Epithelial cell of prostate (primary cell): ENCODE data around the gene LCP2.

ENCODE experiments used
- DNase-seq: peaks from one replicate; pipeline ENCODE4 v3.0.0-alpha.2; 2011; ENCODE audit warnings: low read depth, low spot score
- H3K27ac ChIP-seq: fragments of 450-650 bp; 2 replicates; pipeline ENCODE4 v1.5.1; 2017; ENCODE audit warnings: mild to moderate bottlenecking

Gene LCP2

GRCh38 chr5:170300361-170301013 is 2.9 kb upstream of the LCP2 start:
- no peak for DNase-seq
- no peak overlapping the region for H3K27ac ChIP-seq

DNA sequence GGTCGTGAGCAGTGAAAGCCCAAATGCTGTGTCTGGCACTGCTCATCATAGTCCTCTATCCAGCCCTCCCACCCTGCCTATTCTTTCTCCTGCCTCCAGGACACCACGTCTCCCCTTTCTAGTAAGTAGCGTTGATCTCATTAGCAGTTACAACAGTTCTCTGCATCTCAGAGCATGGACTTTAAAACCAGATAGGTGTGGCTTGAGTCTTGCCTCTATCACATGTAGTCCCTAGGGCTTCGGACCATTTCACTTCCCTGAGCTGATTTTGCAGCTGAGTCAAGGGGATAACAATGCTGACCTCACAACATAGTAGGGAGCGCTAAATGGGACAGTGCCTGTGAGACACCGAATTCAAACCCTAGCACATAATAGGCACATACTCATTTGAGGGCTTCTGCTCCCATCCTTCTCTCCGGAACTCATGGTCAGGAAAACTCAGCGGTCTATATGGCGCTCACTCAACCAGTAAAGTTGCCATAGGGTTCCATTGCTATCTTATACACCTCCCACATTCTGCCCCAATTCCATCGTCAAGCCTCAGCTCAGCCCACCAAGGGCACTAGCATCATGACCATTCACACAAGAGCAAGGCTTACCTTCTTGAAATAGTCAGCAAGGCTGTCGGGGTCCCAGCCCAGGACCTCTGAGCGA is 515 bp downstream of the LCP2 start:
- H3K27ac ChIP-seq = no peak overlapping the region
- no peak for DNase-seq

DNA sequence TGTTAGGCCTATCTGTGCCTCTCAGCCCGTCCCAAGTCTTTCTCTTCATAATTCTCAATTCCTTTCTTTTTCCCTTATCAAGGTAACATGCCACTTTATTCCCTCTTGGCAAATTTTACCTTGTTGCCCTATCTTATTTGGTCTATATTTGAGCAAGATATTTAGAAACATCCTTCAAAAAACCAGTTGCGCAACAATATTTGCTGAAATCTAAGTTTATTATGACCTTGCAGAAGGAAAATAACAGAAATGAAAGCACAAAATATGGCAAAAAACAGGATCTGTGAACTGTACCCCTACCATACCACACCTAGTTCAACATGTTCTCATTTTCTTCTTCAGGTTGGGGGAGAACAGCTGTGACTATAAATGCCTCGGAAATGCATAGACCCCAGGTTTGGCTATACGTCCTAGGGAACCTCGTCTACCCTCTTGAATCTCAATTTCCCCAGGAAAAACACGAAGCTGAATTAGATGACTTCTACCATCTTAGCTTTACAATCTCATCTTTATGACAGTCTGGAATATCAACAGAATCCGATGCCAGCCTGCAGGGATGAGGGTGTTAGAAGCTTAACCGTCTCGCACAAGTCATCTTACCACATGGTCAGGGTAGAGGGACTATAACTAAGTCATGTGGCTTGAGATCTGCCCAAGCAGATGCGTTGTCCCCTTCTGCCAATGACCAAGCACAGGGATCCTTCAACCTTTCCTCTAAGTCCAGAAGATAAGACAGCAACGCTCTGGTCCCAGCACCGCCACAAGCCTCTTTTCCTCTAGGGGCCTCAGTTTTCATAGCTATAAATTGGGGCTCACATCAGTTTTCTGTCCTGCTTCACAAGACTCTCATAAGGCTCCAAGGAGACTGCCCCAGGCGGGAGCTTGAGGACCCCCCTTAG is 1.3 kb downstream of the LCP2 start:
- DNase-seq = no peak
- no peak overlapping the region for H3K27ac ChIP-seq

DNA sequence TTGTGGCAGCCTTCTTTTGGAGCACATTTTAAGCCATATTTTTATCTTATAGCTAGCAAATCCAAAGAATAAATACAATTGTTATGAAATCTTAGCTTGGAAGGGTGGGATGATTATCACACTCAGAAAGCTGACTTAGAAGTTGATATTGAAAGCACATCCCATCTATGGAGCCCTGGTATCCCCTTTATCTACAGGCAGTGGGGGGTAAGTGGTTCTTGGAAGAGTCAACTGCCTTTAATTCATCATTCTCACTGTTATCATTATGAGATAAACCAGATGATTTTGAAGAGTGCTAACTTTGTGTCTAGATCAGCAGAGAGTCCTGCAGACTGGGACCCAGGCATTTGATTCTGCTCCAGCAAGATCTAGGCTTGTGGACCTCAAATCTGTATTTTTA is 3.0 kb downstream of the LCP2 start:
- H3K27ac ChIP-seq = no peak overlapping the region
- no peak for DNase-seq

DNA sequence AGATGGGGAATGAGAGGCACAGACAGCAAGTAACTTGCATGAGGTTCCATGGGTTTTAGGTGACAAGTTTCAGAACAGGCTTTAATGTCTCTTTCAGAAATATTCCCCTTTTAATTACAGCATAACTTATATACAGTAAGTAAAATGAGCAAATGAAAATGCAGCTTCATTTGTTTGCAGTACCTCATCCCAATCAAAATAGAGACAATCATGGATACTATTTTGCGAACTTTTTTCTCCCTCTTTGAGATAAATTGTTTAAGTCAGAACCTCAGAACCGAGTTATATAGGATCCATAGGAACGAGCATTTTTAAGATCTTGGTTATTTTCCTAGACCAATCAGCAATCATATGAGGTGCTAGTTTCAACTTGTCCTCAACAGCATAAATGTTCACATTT is 3.5 kb downstream of the LCP2 start:
- no peak for DNase-seq

DNA sequence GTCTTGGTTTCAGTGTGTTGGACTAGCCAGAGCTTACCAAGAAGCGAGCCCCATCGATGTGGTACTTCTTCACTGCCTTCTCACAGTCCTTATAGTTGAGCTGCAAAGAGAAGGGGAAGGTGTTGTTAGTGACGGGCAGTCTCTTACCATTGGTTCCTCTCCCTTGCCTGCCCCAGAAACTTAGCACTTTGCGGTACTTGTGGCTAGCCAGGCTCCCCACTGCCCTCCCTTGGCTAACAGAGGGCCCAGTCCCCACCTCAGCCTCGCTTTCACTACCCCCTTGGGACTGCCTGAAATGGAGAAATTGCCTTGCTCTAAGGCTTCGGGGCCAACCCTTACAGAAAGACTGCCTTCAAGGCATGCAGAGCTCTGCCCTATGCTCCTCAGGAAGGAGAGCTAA is 4.3 kb downstream of the LCP2 start:
- DNase-seq = no peak
- H3K27ac ChIP-seq = no peak overlapping the region

More for the DNA sequence above, 3.5 kb downstream of the LCP2 start:
- H3K27ac ChIP-seq = no peak overlapping the region

DNA sequence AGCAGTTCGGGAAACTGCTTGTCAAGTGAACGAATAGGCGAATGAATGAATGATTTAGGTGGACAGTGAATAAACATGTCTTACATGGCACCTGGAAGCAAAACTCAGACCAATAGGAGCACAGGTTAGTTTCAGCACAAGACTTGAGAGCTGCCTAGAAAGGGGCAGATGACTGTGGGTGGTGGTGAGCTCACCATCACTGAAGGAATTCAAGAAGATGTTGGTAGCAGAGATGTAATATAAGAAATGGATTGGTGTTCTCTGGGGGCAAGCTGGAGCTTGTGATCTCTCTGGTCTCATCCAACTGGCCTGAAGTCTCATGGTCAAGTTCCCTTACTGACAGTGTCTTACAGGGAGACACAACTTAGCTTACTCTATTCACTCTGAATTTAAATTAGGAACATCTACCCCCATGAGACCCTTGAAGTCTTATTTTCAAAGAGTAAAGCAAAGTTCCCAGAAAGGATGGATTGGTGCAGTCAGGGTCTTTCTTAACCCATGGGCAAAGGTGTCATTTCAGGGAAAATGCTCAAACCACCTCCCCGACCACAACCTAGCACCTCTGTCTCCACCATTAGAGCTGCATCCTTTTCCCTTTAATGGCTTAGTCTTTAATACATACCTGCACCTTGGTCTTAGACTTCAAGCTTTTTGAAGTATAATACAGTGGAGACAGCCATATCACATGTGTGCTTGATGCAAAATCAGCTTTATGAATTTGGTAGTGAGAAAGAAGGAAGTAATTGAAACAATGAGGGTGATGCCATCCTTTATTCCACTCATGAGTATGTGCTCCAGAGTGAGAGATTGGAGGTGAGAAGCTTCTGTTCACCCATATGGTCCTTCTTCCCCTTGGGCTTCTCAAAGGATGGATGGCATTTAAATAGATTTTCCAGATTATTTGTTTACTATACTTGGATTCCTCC is 5.1 kb downstream of the LCP2 start:
- no peak overlapping the region for H3K27ac ChIP-seq
- no peak for DNase-seq

- H3K27ac ChIP-seq = no peak overlapping the region
- DNase-seq = no peak
Observed at GRCh38 chr5:170290498-170290897, 7.1 kb downstream of the LCP2 start.

- H3K27ac ChIP-seq = no peak overlapping the region
- DNase-seq = no peak
Observed at GRCh38 chr5:170289764-170290163, 7.8 kb downstream of the LCP2 start.

- no peak overlapping the region for H3K27ac ChIP-seq
- no peak for DNase-seq
Observed at GRCh38 chr5:170289121-170289520, 8.5 kb downstream of the LCP2 start.

DNA sequence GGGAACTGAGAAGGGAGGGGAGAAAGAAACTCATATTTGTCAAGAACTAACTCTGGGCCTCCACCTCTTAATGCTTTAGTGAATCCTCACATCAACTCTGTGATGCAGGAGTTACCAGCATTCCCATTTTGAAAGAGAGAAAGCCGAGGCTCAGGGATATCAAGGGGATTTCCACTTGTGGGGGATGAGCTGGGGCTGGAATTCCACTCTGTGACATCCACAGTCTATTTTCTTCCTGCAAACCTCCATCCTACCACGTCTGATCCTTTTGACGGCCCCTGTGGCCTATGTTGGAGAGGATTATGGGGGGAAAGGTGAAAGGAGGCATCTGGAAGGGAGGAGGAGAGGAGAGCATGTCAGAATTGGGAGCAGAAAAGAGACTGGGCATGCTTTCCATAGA is 9.0 kb downstream of the LCP2 start:
- H3K27ac ChIP-seq = no peak overlapping the region
- DNase-seq = no peak

DNA sequence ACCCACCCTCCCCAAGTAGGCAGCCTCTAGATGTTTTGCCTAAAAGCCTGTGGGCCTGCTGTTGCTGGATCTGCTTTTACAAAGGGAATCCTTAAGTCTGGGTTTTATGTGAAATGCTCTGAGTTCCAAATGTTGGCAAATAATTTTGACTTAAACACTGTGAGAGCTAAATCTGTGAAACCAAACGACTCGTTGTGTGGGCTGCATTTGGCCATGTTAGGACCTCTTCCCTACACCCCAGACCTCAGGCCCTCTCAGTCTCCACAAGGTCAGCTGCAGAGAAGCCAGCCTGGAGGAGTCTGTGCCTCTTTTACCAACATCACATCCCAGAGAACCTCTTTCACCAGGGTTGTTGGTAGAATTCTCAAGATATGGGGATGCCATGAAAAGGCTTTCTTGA is 9.4 kb downstream of the LCP2 start:
- no peak overlapping the region for H3K27ac ChIP-seq
- no peak for DNase-seq

GRCh38 chr5:170287532-170287931 is 10.0 kb downstream of the LCP2 start:
- no peak overlapping the region for H3K27ac ChIP-seq
- DNase-seq = no peak

GRCh38 chr5:170286386-170286925 is 11.1 kb downstream of the LCP2 start:
- DNase-seq = no peak
- H3K27ac ChIP-seq = no peak overlapping the region

DNA sequence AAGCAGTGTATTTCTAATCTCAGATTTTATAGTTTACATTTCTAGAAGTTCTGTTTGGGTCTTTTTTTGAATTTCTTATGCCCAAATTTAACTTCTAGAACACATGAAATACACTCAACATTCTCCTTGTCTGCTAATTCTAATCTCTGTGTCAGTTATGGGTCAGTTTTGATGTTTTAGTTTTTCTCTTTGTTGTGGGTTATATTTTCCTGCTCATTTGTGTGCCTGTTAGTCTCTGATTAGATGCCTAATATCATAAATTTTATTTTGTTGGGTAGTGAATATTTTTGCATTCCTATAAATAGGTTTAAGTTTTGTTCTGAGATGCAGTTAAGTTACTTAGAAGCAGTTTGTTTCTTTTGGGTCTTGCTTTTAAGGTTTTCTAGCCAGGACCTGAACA is 12.4 kb downstream of the LCP2 start:
- no peak overlapping the region for H3K27ac ChIP-seq

GRCh38 chr5:170284231-170284630 is 13.3 kb downstream of the LCP2 start:
- no peak for DNase-seq
- H3K27ac ChIP-seq = no peak overlapping the region

More for the DNA sequence above, 12.4 kb downstream of the LCP2 start:
- no peak for DNase-seq

GRCh38 chr5:170283296-170283695 is 14.3 kb downstream of the LCP2 start:
- DNase-seq = no peak
- no peak overlapping the region for H3K27ac ChIP-seq

- H3K27ac ChIP-seq = no peak overlapping the region
- no peak for DNase-seq
Observed at GRCh38 chr5:170280011-170280493, 17.5 kb downstream of the LCP2 start.

GRCh38 chr5:170279459-170279817 is 18.1 kb downstream of the LCP2 start:
- DNase-seq = no peak
- H3K27ac ChIP-seq = no peak overlapping the region
